HUES48 (cell line): Measurements from ENCODE around the gene WSB1.

Experiments used
- H3K27ac ChIP-seq: one replicate; pipeline ENCODE4 v1.7.0; 2013; ENCODE audit warnings: low read depth, low read length, inconsistent platforms
- H3K27me3 ChIP-seq: 2 replicates; pipeline ENCODE4 v1.6.1; 2013; ENCODE audit warnings: mild to moderate bottlenecking, low read length; ENCODE audit not compliant: control insufficient read depth, insufficient read depth
- H3K36me3 ChIP-seq: 2 replicates; pipeline ENCODE4 v1.6.1; 2013; ENCODE audit warnings: low read length; ENCODE audit not compliant: control insufficient read depth, insufficient read depth
- H3K4me1 ChIP-seq: 2 replicates; pipeline ENCODE4 v1.6.1; 2013; ENCODE audit warnings: mild to moderate bottlenecking, low read length; ENCODE audit not compliant: control insufficient read depth, insufficient read depth
- H3K4me3 ChIP-seq: 2 replicates; pipeline ENCODE4 v1.5.1; 2013; ENCODE audit warnings: mild to moderate bottlenecking, low read depth, low read length
- H3K9ac ChIP-seq: 2 replicates; pipeline ENCODE4 v1.6.1; 2013; ENCODE audit warnings: mild to moderate bottlenecking, low read depth, low read length, moderate library complexity
- H3K9me3 ChIP-seq: 2 replicates; pipeline ENCODE4 v1.6.1; 2013; ENCODE audit warnings: low read length; ENCODE audit not compliant: control insufficient read depth, insufficient read depth

WSB1 gene

GRCh38 chr17:27351759-27352158 lies 57.8 kb downstream of the WSB1 start:
- Histone ChIP-seq H3K9ac (no peak overlapping the region), H3K4me1 (peaks cover 5% of the 10 kb centered on the region; the same call in 1 of the 2 replicates), H3K9me3 (no peaks in the 10 kb centered on the region), H3K27ac (no peak overlapping the region), H3K27me3 (no peaks in the 10 kb centered on the region), H3K4me3 (no peak overlapping the region), H3K36me3 (no peaks in the 10 kb centered on the region)

GRCh38 chr17:27352448-27353032 lies 58.6 kb downstream of the WSB1 start:
- H3K4me1 ChIP-seq = peaks cover 5% of the 10 kb centered on the region; the same call in 1 of the 2 replicates
- H3K36me3 ChIP-seq = no peaks in the 10 kb centered on the region
- no peaks in the 10 kb centered on the region for H3K9me3 ChIP-seq
- no peak overlapping the region for H3K9ac ChIP-seq
- H3K4me3 ChIP-seq = peak overlapping the region; percentile 78
- H3K27me3 ChIP-seq = no peaks in the 10 kb centered on the region
- H3K27ac ChIP-seq = no peak overlapping the region

- H3K9me3 ChIP-seq = no peaks in the 10 kb centered on the region
- peaks cover 5% of the 10 kb centered on the region; the same call in 1 of the 2 replicates for H3K4me1 ChIP-seq
- H3K36me3 ChIP-seq = no peaks in the 10 kb centered on the region
- peak overlapping the region; percentile 85 for H3K27ac ChIP-seq
- peak overlapping the region; percentile 78 for H3K4me3 ChIP-seq
- H3K27me3 ChIP-seq = no peaks in the 10 kb centered on the region
- peak overlapping the region; percentile 85 for H3K9ac ChIP-seq
These were observed 59.1 kb downstream of the WSB1 start for GRCh38 chr17:27353033-27353460.

- no peaks in the 10 kb centered on the region for H3K9me3 ChIP-seq
- H3K36me3 ChIP-seq = no peaks in the 10 kb centered on the region
- peak overlapping the region; percentile 78 for H3K4me3 ChIP-seq
- peaks cover 5% of the 10 kb centered on the region; the same call in 1 of the 2 replicates for H3K4me1 ChIP-seq
- H3K27ac ChIP-seq = peak overlapping the region; percentile 85
- H3K27me3 ChIP-seq = no peaks in the 10 kb centered on the region
- peak overlapping the region; percentile 85 for H3K9ac ChIP-seq
These were observed 59.6 kb downstream of the WSB1 start for GRCh38 chr17:27353461-27354050.

GRCh38 chr17:27354051-27354490 lies 60.2 kb downstream of the WSB1 start:
- no peaks in the 10 kb centered on the region for H3K9me3 ChIP-seq
- H3K9ac ChIP-seq = peak overlapping the region; percentile 51
- H3K4me1 ChIP-seq = peaks cover 5% of the 10 kb centered on the region; the same call in 1 of the 2 replicates
- no peaks in the 10 kb centered on the region for H3K27me3 ChIP-seq
- no peaks in the 10 kb centered on the region for H3K36me3 ChIP-seq
- H3K4me3 ChIP-seq = peak overlapping the region; percentile 78
- H3K27ac ChIP-seq = no peak overlapping the region

GRCh38 chr17:27354491-27355081 lies 60.7 kb downstream of the WSB1 start:
- no peaks in the 10 kb centered on the region for H3K9me3 ChIP-seq
- no peak overlapping the region for H3K27ac ChIP-seq
- H3K4me1 ChIP-seq = peaks cover 5% of the 10 kb centered on the region; the same call in 1 of the 2 replicates
- no peak overlapping the region for H3K4me3 ChIP-seq
- no peaks in the 10 kb centered on the region for H3K27me3 ChIP-seq
- no peak overlapping the region for H3K9ac ChIP-seq
- H3K36me3 ChIP-seq = no peaks in the 10 kb centered on the region

GRCh38 chr17:27355419-27355818 lies 61.5 kb downstream of the WSB1 start:
- H3K4me1 ChIP-seq = peaks cover 5% of the 10 kb centered on the region; the same call in 1 of the 2 replicates
- no peaks in the 10 kb centered on the region for H3K36me3 ChIP-seq
- H3K4me3 ChIP-seq = no peak overlapping the region
- H3K9ac ChIP-seq = no peak overlapping the region
- no peak overlapping the region for H3K27ac ChIP-seq
- H3K9me3 ChIP-seq = no peaks in the 10 kb centered on the region
- H3K27me3 ChIP-seq = no peaks in the 10 kb centered on the region

- Histone ChIP-seq H3K36me3 (no peaks in the 10 kb centered on the region), H3K27me3 (no peaks in the 10 kb centered on the region), H3K4me1 (peaks cover 5% of the 10 kb centered on the region; the same call in 1 of the 2 replicates), H3K9me3 (no peaks in the 10 kb centered on the region), H3K9ac (no peak overlapping the region), H3K4me3 (no peak overlapping the region), H3K27ac (no peak overlapping the region)
These were observed 62.3 kb downstream of the WSB1 start for GRCh38 chr17:27356091-27356705.

GRCh38 chr17:27357236-27357635 lies 63.3 kb downstream of the WSB1 start:
- Histone ChIP-seq H3K9ac (no peak overlapping the region), H3K36me3 (no peaks in the 10 kb centered on the region), H3K4me1 (peaks cover 5% of the 10 kb centered on the region; the same call in 1 of the 2 replicates), H3K4me3 (no peak overlapping the region), H3K9me3 (no peaks in the 10 kb centered on the region), H3K27ac (no peak overlapping the region), H3K27me3 (no peaks in the 10 kb centered on the region)

- H3K4me1 ChIP-seq = no peaks in the 10 kb centered on the region
- no peaks in the 10 kb centered on the region for H3K9me3 ChIP-seq
- H3K9ac ChIP-seq = no peak overlapping the region
- no peak overlapping the region for H3K27ac ChIP-seq
- H3K27me3 ChIP-seq = no peaks in the 10 kb centered on the region
- H3K4me3 ChIP-seq = no peak overlapping the region
- no peaks in the 10 kb centered on the region for H3K36me3 ChIP-seq
These were observed 66.6 kb downstream of the WSB1 start for GRCh38 chr17:27360507-27360906.

- H3K9ac ChIP-seq = no peak overlapping the region
These were observed 67.8 kb downstream of the WSB1 start for GRCh38 chr17:27361695-27362094.

More at GRCh38 chr17:27361695-27362094, 67.8 kb downstream of the WSB1 start:
- Histone ChIP-seq H3K4me1 (no peaks in the 10 kb centered on the region), H3K27ac (no peak overlapping the region), H3K9me3 (no peaks in the 10 kb centered on the region), H3K27me3 (no peaks in the 10 kb centered on the region), H3K4me3 (no peak overlapping the region), H3K36me3 (no peaks in the 10 kb centered on the region)
